Muscle layer of duodenum (tissue), 2 donors: Measurements from ENCODE around the gene SUPV3L1.
"Not testable (repeated sequence)": the region's sequence is repeated elsewhere in the genome, so short reads cannot be mapped to it uniquely, and the experiment has no call there.

Experiments used
- H3K27ac ChIP-seq: one replicate; pipeline ENCODE4 v1.7.0; 2013; ENCODE audit warnings: mild to moderate bottlenecking, low read length
- H3K27me3 ChIP-seq: one replicate; pipeline ENCODE4 v1.7.0; 2013; ENCODE audit warnings: low read depth, mild to moderate bottlenecking, control low read depth, low read length
- H3K36me3 ChIP-seq, 2 donors: one replicate each; pipeline ENCODE4 v1.7.0; 2013; ENCODE audit warnings: low read length in 2 of 2, control low read depth in 1 of 2, mild to moderate bottlenecking in 1 of 2; ENCODE audit not compliant: insufficient read depth in 2 of 2, control insufficient read depth in 1 of 2
- H3K4me1 ChIP-seq, 2 donors: one replicate each; pipeline ENCODE4 v1.7.0; 2013; ENCODE audit warnings: low read length in 2 of 2, mild to moderate bottlenecking in 2 of 2, control low read depth in 1 of 2, moderate library complexity in 1 of 2; ENCODE audit not compliant: insufficient read depth in 2 of 2, control insufficient read depth in 1 of 2
- H3K4me3 ChIP-seq, 2 donors: one replicate each; pipeline ENCODE4 v1.7.0; 2013; ENCODE audit warnings: low read length in 2 of 2, low read depth in 1 of 2, mild to moderate bottlenecking in 1 of 2
- H3K9me3 ChIP-seq, 2 donors: one replicate each; pipeline ENCODE4 v1.7.0; 2013; ENCODE audit warnings: low read length in 2 of 2, control low read depth in 1 of 2, mild to moderate bottlenecking in 1 of 2; ENCODE audit not compliant: control insufficient read depth in 1 of 2
- donor health status: healthy.

SUPV3L1 gene

DNA sequence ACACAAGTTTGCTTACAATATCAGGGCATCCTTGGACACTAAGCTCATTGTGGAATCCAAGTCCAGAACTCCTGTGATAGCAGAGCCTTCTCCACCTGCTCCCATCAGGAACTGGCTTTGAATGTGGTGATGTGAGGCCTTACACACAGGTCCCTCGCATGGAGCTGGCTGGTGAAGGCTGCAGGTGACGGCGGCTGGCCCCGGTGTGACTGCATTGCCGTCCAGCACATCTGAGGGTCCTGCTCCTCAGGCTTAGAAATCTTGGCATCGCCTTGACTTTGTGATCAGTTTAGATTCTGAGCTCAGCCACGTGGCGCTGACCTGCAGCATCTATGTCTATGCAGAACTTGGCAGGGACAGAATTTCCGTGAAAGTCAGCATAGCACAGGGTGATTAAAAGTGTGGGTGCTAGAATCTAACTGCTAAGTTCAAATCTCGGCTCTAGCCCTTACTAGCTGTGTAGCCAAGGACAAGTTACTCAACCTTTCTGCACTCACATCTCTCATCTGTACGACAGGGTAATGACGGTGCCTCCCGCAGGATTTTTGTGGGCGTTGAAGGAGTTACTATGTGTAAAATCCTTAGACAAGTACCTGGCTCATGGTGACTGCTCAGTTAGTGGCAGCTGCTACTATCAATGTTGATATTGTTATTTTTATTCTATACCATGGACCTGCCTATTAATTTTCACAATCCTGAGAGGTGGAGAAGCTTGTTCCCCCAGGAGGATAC lies 66.7 kb downstream of the SUPV3L1 start:
- H3K9me3 ChIP-seq: no peaks in the 10 kb centered on the region
- H3K4me3 ChIP-seq: no peak overlapping the region

DNA sequence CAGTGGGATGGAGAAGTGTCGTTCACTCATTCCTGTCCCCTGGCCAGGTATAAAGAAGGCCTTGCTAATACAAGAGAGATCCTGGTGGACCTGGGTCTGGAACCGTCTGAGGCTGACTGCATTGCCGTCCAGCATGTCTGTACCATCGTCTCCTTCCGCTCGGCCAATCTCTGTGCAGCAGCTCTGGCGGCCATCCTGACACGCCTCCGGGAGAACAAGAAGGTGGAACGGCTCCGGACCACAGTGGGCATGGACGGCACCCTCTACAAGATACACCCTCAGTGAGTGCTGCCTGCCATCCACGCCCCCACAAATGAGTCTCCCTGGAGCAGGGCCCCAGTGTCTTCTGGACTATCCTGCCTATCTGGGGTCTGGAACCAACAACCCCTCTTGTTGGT lies 67.3 kb downstream of the SUPV3L1 start:
- no peaks in the 10 kb centered on the region for H3K36me3 ChIP-seq

More for the DNA sequence above, 66.7 kb downstream of the SUPV3L1 start:
- Histone ChIP-seq H3K4me1 (no peaks in the 10 kb centered on the region), H3K27me3 (no peaks in the 10 kb centered on the region), H3K27ac (no peak overlapping the region), H3K36me3 (no peaks in the 10 kb centered on the region)

DNA sequence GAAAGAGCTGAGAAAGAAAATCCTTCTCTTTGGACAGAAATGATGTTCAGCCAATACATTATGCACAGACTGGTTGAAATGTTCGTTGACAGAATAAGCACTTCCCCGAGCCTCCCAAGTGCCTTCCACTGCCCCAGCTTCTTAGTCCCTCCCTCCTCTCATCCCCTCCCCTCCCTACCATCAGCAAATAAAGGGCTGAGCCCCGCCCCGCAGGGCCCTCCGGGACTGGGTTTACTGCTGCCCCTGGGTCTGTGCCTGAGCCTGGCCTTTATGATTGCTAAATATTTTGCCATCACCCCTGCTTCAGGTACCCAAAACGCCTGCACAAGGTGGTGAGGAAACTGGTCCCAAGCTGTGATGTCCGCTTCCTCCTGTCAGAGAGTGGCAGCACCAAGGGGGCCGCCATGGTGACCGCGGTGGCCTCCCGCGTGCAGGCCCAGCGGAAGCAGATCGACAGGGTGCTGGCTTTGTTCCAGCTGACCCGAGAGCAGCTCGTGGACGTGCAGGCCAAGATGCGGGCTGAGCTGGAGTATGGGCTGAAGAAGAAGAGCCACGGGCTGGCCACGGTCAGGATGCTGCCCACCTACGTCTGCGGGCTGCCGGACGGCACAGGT lies 68.2 kb downstream of the SUPV3L1 start:
- Histone ChIP-seq H3K9me3 (no peaks in the 10 kb centered on the region), H3K27ac (no peak overlapping the region), H3K36me3 (peaks cover 0 to 1% of the 10 kb centered on the region in 2 donors), H3K27me3 (no peaks in the 10 kb centered on the region), H3K4me1 (no peaks in the 10 kb centered on the region), H3K4me3 (no peak overlapping the region)

More for the DNA sequence above, 67.3 kb downstream of the SUPV3L1 start:
- no peaks in the 10 kb centered on the region for H3K4me1 ChIP-seq
- H3K27me3 ChIP-seq: no peaks in the 10 kb centered on the region
- no peaks in the 10 kb centered on the region for H3K9me3 ChIP-seq
- no peak overlapping the region for H3K27ac ChIP-seq
- no peak overlapping the region for H3K4me3 ChIP-seq

DNA sequence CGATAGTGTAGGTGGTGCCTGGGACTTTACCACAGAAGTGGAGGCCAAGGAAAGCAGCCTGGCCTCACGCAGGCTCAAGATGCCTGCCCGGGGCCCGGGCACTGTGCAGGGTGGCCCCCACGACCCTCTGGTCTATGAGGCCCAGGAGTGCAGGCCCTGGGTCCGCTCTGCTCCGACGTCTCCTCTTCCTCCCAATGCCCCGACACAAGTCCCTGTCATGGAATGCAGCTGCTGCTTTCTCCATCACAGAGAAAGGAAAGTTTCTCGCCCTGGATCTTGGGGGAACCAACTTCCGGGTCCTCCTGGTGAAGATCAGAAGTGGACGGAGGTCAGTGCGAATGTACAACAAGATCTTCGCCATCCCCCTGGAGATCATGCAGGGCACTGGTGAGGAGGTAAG lies 70.0 kb downstream of the SUPV3L1 start:
- H3K27ac ChIP-seq: no peak overlapping the region
- H3K9me3 ChIP-seq: no peaks in the 10 kb centered on the region
- H3K27me3 ChIP-seq: no peaks in the 10 kb centered on the region
- no peaks in the 10 kb centered on the region for H3K4me1 ChIP-seq
- no peak overlapping the region for H3K4me3 ChIP-seq
- peaks cover 0 to 6% of the 10 kb centered on the region in 2 donors for H3K36me3 ChIP-seq

DNA sequence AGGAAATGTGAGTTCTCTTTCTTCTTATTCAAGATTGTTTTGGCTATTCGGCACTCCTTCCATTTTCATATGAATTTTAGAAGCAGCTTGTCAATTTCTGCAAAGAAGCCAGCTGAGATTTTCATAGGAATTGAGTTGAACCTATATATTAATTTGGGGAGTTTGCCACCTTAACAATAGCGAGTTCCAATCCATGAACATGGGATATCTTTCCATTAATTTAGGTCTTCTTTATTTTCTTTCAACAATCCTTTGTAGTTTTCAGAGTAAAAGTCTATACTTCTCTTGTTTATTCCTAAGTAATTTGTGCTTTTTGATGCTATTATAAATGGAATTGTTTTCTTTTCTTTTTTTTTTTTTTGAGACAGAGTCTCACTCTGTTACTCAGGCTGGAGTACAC lies 71.4 kb downstream of the SUPV3L1 start:
- H3K27ac ChIP-seq, H3K36me3 ChIP-seq, H3K4me1 ChIP-seq: not testable (repeated sequence)

DNA sequence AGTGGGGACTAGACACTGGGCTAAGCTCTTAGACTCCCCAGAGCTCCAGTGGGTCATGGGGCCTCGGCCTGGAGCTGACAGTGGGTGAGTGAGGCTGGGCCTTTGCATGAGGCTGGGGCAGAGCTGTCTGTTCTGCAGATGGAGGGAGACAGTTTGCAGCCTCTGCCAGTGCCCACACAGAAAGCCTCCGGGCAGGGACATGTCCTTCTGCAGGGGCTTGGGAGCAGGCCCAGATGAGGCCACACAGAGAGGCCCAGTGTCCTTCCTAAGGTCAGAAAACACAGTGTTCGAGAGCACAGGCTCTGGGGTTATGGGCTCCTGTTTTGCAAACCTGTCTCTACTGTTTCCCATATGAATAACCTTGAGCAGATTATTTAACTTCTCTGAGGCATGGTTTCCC lies 73.1 kb downstream of the SUPV3L1 start:
- Histone ChIP-seq H3K4me3 (no peak overlapping the region), H3K9me3 (no peaks in the 10 kb centered on the region), H3K27ac (no peak overlapping the region), H3K36me3 (peaks cover 0 to 14% of the 10 kb centered on the region in 2 donors), H3K4me1 (no peaks in the 10 kb centered on the region), H3K27me3 (no peaks in the 10 kb centered on the region)

More for the DNA sequence above, 71.4 kb downstream of the SUPV3L1 start:
- not testable (repeated sequence) for H3K4me3 ChIP-seq, H3K27me3 ChIP-seq, H3K9me3 ChIP-seq

DNA sequence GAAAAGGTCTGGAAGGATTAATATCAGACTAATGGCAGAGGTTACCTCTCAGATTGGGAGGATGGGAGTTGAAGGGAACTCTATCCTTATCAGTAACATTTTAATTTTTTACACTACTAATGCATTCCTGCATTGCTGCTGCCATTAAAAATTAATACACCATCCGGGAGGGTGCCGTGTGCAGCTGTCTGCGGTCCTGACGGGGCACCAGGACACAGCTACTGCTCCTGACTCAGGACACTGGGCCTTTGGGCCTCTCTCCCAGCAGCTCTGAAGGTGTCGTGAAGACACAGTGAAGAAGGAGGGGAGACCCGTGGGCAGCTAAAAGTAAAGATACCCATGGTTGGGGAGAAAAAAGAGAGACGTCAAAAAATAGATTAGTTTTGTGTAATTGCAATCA lies 74.8 kb downstream of the SUPV3L1 start:
- Histone ChIP-seq H3K27me3 (no peaks in the 10 kb centered on the region), H3K4me1 (no peaks in the 10 kb centered on the region), H3K4me3 (no peak overlapping the region), H3K9me3 (no peaks in the 10 kb centered on the region), H3K27ac (no peak overlapping the region), H3K36me3 (peaks cover 0 to 14% of the 10 kb centered on the region in 2 donors)
